Nephron (organoid): ENCODE results near the gene POLR1A.
A peak's percentile ranks its signal among the peaks of the same experiment; 100 is the strongest.

Experiments used
- H3K27ac Mint-ChIP-seq, 3 experiments: 2 replicates each; pipeline ENCODE4 v1.8.0; 2020; ENCODE audit warnings: mixed read lengths in 3 of 3, mild to moderate bottlenecking in 2 of 3, moderate library complexity in 1 of 3
- H3K27me3 Mint-ChIP-seq: 2 replicates; pipeline ENCODE4 v1.8.0; 2021; ENCODE audit warnings: low read depth, mild to moderate bottlenecking, moderate library complexity, mixed read lengths
- H3K36me3 Mint-ChIP-seq: 2 replicates; pipeline ENCODE4 v1.8.0; 2020; ENCODE audit warnings: low read depth, mixed read lengths
- H3K4me1 Mint-ChIP-seq: 2 replicates; pipeline ENCODE4 v1.8.0; 2020; ENCODE audit warnings: mixed read lengths
- H3K4me3 Mint-ChIP-seq, 3 experiments: 2 replicates each; pipeline ENCODE4 v1.8.0; 2020; ENCODE audit warnings: mild to moderate bottlenecking in 3 of 3, mixed read lengths in 3 of 3, moderate library complexity in 2 of 3
- H3K9me3 Mint-ChIP-seq: 2 replicates; pipeline ENCODE4 v1.8.0; 2020; ENCODE audit warnings: mixed read lengths
- CTCF ChIP-seq, 3 experiments: fragments of 200-600 bp; sonication (generic); IDR thresholded peaks; one replicate each; pipeline ENCODE4 v1.5.0; 2021; ENCODE audit warnings: antibody characterized with exemption in 3 of 3; ENCODE audit not compliant: unreplicated experiment in 3 of 3

The POLR1A gene

GRCh38 chr2:86087936-86088850 lies 17.5 kb downstream of the POLR1A start:
- Mint-ChIP-seq H3K27ac (no peak overlapping the region), H3K4me1 (no peaks in the 10 kb centered on the region), H3K27me3 (no peaks in the 10 kb centered on the region), H3K36me3 (peaks cover 45% of the 10 kb centered on the region), H3K4me3 (no peak overlapping the region), H3K9me3 (no peaks in the 10 kb centered on the region)
- TF ChIP-seq CTCF (IDR thresholded peaks at IDR 0.05; ENCODE audit: unreplicated experiment in 3 of 3), result peak; percentile 12 to 31 (median 20)

DNA sequence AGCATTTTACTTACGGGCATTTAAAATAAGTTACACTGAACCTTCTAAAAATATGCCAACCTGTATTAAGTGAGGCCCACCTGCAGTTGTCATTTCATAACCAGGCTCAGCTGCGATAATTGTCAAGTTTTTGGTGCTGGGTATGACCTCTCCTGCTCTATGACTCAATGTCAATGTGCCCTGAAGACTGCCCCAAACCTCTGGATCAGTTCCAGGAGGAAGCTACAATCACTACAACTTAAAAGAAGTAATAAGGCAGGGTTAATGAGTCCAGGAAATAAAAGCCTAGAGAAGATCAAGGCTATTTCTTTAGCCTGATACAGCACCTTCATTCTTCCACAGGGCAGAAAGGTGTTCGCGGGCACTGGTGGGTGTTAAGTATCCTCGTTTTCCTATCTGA lies 22.9 kb downstream of the POLR1A start:
- no peak overlapping the region for H3K27ac Mint-ChIP-seq
- no peaks in the 10 kb centered on the region for H3K9me3 Mint-ChIP-seq
- H3K4me1 Mint-ChIP-seq, result peaks cover 6% of the 10 kb centered on the region
- no peaks in the 10 kb centered on the region for H3K27me3 Mint-ChIP-seq
- H3K36me3 Mint-ChIP-seq, result peaks cover 51% of the 10 kb centered on the region
- H3K4me3 Mint-ChIP-seq, result no peak overlapping the region
- TF ChIP-seq CTCF (IDR thresholded peaks at IDR 0.05; ENCODE audit: unreplicated experiment in 3 of 3), result no peak

DNA sequence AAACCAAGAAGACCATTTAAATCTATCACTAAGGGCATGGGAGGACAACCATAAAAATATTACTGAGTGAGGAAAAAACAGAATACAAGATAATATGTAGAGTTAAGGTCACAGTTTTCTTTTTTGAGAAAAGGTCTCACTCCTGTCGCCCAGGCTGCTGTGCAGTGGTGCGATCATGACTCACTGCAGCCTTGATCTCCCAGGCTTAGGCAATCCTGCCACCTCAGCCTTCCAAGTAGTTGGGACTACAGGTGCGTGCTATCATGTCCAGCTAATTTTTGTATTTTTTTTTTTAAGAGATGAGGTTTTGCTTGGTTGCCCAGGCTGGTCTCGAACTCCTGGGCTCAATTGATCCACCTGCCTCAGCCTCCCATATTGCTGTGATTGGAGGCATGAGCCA lies 24.0 kb downstream of the POLR1A start:
- Mint-ChIP-seq H3K27ac (no peak overlapping the region), H3K27me3 (no peaks in the 10 kb centered on the region), H3K36me3 (peaks cover 59% of the 10 kb centered on the region), H3K4me1 (peaks cover 6% of the 10 kb centered on the region), H3K9me3 (no peaks in the 10 kb centered on the region), H3K4me3 (no peak overlapping the region)
- no peak for TF ChIP-seq CTCF (IDR thresholded peaks at IDR 0.05; ENCODE audit: unreplicated experiment in 3 of 3)

- Mint-ChIP-seq H3K4me3 (no peak overlapping the region), H3K4me1 (peaks cover 6% of the 10 kb centered on the region), H3K27ac (peak overlapping the region in 1 of 3 experiments; percentile 81), H3K9me3 (no peaks in the 10 kb centered on the region), H3K36me3 (peaks cover 65% of the 10 kb centered on the region), H3K27me3 (no peaks in the 10 kb centered on the region)
- peak; percentile 64 to 66 (median 65) for TF ChIP-seq CTCF (IDR thresholded peaks at IDR 0.05; ENCODE audit: unreplicated experiment in 3 of 3)
Observed at GRCh38 chr2:86079981-86080911, 25.4 kb downstream of the POLR1A start.

GRCh38 chr2:86078774-86079545 lies 26.7 kb downstream of the POLR1A start:
- peak; percentile 47 to 58 (median 55) for TF ChIP-seq CTCF (IDR thresholded peaks at IDR 0.05; ENCODE audit: unreplicated experiment in 3 of 3)
- Mint-ChIP-seq H3K27ac (no peak overlapping the region), H3K36me3 (peaks cover 71% of the 10 kb centered on the region), H3K27me3 (no peaks in the 10 kb centered on the region), H3K4me3 (no peak overlapping the region), H3K4me1 (peaks cover 6% of the 10 kb centered on the region), H3K9me3 (no peaks in the 10 kb centered on the region)
